NCI-H146 treated with DMSO at 0.1 percent for 48 hours (cell line): ENCODE measurements around the gene BTBD16.

Source experiments
- DNase-seq: peaks from one replicate; lab custom pipeline; 2025; ENCODE audit not compliant: unreplicated experiment; lab: John Stamatoyannopoulos, UW

BTBD16 gene

GRCh38 chr10:122267849-122268737 is 3.0 kb upstream of the BTBD16 start:
- peak; percentile 29 for DNase-seq

- no peak for DNase-seq
Measured at GRCh38 chr10:122269059-122269687, 1.9 kb upstream of the BTBD16 start.

- peak; percentile 22 for DNase-seq
Measured at GRCh38 chr10:122273966-122274545, 3.0 kb downstream of the BTBD16 start.

- no peak for DNase-seq
Measured at GRCh38 chr10:122276611-122277208, 5.6 kb downstream of the BTBD16 start.

- DNase-seq: no peak
Measured at GRCh38 chr10:122277526-122278136, 6.5 kb downstream of the BTBD16 start.

GRCh38 chr10:122279725-122280141 is 8.6 kb downstream of the BTBD16 start:
- peak; percentile 17 for DNase-seq

- no peak for DNase-seq
Measured at GRCh38 chr10:122280156-122280555, 9.1 kb downstream of the BTBD16 start.

GRCh38 chr10:122281018-122281626 is 10.0 kb downstream of the BTBD16 start:
- DNase-seq: no peak

GRCh38 chr10:122281751-122282150 is 10.7 kb downstream of the BTBD16 start:
- DNase-seq: no peak

GRCh38 chr10:122282253-122282671 is 11.2 kb downstream of the BTBD16 start:
- DNase-seq: no peak

- DNase-seq: no peak
Measured at GRCh38 chr10:122282909-122283308, 11.8 kb downstream of the BTBD16 start.

- no peak for DNase-seq
Measured at GRCh38 chr10:122285506-122286444, 14.7 kb downstream of the BTBD16 start.

- DNase-seq: peak; percentile 63
Measured at GRCh38 chr10:122286867-122287266, 15.8 kb downstream of the BTBD16 start.

- DNase-seq: no peak
Measured at GRCh38 chr10:122287570-122287969, 16.5 kb downstream of the BTBD16 start.

- no peak for DNase-seq
Measured at GRCh38 chr10:122288262-122288661, 17.2 kb downstream of the BTBD16 start.

GRCh38 chr10:122288917-122289316 is 17.8 kb downstream of the BTBD16 start:
- no peak for DNase-seq

- no peak for DNase-seq
Measured at GRCh38 chr10:122290334-122290733, 19.2 kb downstream of the BTBD16 start.

GRCh38 chr10:122290833-122291532 is 19.9 kb downstream of the BTBD16 start:
- DNase-seq: no peak

GRCh38 chr10:122291739-122292138 is 20.6 kb downstream of the BTBD16 start:
- no peak for DNase-seq
